HG02588 (cell line): ENCODE results near the gene PLEKHG3.

Experiments
- ATAC-seq: cut with Tn5 transposase; IDR thresholded peaks from one replicate; pipeline ENCODE4 v1.9.1; 2021; ENCODE audit warnings: mild to moderate bottlenecking, moderate library complexity; ENCODE audit not compliant: unreplicated experiment

PLEKHG3 gene

DNA sequence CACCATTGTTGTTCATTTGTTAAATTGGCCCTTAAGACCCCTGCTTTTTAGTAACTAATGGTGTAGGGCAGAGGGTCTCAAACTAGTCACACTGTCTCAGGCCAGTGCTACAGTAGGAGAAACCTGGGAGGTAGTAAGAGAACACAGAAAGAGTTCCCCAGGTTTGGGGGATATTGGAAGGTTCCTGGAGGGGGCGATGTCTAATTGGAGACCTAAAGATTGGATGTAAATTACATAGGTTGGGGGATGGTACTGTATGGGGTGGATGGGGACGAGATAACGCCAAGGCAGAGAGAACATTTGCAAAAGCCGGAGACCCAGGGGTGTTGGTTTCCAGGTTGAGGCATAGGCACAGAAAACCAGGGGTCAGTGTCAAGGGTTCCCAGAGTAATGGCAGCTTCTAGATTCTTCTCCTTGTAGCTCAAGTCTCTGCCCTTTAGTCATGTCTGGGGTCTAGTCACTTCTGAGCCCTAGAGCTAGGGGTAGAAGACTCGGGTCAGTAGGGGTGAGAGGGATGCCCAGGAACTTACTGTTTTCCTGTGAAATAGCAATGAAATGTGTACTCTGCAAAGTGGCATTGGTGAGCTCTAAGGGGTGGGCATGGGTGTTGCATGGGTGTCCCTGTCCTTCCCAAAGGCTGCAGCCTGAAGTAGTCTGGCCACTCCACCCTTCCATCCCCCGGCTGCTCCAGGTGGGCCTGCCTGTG, 21.8 kb downstream of the PLEKHG3 start:
- ATAC-seq = no peak

DNA sequence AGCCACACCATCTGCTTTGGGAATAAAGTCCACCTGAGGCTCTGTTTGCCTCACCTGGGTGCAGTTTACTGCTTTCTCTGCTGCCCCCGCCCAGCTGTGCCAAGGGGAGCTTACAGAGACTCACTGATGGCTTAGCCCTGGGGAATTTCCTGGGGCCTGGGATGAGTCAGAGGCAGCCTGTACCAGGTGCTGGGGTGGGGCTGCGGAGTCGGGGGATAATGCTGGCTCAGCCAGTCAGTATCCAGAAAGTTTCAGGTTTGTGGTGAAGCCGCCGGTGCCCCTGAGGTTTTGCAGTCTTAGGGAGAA, 22.3 kb downstream of the PLEKHG3 start:
- no peak for ATAC-seq

DNA sequence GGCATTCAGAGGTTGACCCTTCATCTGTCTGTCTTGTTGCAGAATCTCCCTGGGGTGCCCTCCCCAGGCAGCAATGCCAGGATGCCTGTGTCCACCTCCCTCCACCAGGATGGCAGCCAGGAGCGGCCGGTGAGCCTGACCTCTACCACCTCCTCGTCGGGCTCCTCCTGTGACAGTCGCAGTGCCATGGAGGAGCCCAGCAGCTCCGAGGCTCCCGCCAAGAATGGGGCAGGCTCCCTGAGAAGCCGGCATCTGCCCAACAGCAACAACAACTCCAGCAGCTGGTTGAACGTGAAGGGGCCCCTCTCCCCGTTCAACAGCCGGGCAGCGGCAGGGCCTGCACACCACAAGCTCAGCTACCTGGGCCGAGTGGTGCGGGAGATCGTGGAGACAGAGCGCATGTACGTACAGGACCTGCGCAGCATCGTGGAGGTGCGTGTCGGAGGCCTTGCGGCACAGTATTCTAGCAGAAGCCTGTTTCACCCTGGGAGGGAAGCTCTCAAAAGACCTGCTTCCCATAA, 23.4 kb downstream of the PLEKHG3 start:
- no peak for ATAC-seq

DNA sequence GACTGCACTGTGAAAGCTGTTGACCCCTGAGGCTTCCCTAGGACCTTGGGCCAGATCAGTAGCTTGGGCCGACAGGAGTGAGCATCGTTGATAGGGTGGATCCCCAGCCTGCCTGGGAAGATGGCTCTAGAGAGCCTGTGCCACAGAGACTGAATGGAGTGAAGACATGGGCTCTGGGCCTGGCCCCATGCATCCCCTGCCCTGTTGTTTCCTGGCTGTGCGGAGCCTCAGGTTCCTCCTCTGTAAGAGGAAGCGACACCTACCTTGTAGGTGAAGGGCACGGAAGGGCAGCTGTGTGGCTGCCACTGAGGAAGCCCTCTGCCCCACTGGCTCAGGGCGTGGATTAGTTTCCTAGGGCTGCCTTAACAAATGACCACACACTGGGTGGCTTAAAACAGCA, 23.9 kb downstream of the PLEKHG3 start:
- ATAC-seq = no peak

DNA sequence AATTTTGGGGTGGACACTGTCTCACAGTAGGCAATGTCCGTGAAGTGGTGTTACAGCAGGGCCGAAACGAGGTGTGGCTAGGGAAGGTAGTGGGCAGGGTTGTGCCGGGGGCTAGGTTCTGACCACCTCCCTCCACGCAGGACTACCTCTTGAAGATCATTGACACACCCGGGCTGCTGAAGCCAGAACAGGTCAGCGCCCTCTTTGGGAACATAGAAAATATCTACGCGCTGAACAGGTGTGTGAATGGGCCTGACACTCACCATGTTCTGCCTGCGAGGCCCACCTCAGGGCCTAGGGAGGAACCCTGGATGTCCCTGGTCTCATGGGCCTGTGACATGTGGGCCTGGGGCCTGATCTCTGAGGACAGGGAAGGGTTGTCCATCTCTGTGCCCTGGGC, 24.6 kb downstream of the PLEKHG3 start:
- ATAC-seq = no peak

DNA sequence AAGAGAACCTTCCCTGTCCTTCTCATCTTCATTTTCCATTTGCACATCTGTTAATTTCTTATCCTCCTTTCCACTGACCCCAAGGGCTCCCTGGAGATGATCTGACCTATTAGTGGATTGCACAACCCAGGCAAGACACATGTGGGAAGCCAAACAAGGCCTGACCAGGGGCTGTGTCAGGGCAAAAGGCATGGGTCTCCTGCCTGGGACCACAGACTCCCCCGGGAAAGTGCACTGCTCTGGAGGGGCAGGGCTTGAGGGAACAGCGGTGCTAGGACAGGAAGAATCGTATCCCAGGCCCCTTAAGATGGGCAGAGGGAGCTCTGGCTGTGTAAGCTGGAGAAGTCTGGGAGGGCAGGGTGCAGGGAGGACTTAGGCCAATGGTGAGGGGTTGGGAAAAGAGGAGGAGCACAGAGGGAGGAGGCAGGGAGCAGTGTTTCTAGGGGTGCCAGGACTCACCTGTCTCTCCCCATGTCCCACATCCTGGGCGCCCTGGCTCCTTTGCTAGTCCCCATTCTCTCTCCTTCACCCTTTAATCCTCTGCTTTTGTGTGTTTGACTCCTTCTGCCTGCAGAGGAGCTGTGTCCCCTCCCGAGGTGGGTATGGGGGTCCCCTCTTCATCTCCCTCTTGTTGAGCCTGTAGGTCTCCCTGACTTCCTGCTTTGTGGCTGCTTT, 25.3 kb downstream of the PLEKHG3 start:
- ATAC-seq = no peak

DNA sequence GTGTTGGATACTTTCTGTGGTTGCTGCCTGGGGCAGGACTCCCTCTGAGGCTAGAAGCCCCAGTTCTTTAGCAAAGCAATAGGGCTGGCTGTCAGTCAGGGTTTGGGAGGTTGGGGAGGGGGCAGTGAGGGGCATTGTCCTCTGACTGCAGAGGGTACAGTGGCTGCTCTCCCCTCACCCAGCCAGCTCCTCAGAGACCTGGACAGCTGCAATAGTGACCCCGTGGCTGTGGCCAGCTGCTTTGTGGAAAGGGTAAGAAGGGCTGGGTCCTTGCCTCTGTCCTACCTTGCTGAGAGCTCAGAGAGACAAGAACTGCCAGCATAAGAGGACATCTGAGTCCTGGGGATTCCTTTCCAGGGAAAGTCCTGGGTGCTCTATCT, 25.8 kb downstream of the PLEKHG3 start:
- ATAC-seq = no peak

DNA sequence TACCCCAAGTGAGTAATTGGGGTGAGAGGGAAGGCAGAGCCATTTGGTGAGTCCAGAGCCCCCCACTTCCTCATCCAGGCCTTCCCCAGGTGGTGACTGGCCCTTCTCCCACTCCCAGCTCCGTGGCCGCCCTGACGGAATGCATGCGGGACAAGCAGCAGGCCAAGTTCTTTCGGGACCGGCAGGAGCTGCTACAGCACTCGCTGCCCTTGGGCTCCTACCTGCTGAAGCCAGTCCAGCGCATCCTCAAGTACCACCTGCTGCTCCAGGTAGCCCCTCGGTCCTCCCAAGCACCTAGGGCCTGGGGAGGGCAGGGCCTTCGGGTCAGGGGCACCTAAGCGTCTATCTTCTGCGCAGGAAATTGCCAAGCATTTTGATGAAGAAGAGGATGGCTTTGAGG, 26.5 kb downstream of the PLEKHG3 start:
- ATAC-seq = no peak

DNA sequence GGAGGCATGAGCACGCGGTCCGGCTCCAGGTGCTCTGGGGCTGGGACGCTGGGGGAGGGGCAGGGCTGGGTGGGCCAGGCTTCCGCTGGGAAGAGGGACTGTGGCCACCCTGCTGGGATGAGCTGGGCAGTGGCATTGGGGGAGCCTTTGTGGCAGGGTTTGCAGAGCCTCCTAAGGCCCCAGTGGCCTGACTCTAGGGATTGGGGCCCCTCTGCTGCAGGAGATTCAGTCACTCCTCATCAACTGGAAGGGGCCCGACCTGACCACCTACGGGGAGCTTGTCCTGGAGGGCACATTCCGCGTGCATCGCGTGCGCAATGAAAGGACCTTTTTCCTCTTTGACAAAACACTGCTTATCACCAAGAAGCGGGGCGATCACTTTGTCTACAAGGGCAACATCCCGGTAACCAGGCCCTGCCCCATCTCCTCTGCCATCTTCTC, 26.9 kb downstream of the PLEKHG3 start:
- no peak for ATAC-seq

DNA sequence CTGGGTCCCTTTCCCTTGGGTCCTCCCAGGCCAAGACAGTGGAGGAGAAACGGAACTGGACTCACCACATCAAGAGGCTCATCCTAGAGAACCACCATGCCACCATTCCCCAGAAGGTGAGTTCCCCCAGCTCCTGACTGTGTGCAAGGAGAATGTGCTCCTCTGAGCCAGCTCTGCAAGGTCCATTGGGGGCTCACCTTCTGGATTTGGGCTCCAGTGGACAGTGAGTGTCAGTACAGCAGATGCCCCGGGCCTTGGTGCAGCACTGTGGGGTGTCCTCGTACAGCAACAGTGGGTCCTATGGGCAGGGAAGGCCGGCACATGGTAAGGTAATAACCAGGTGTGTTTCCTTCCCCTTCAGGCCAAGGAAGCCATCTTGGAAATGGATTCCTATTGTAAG, 27.8 kb downstream of the PLEKHG3 start:
- ATAC-seq = no peak

DNA sequence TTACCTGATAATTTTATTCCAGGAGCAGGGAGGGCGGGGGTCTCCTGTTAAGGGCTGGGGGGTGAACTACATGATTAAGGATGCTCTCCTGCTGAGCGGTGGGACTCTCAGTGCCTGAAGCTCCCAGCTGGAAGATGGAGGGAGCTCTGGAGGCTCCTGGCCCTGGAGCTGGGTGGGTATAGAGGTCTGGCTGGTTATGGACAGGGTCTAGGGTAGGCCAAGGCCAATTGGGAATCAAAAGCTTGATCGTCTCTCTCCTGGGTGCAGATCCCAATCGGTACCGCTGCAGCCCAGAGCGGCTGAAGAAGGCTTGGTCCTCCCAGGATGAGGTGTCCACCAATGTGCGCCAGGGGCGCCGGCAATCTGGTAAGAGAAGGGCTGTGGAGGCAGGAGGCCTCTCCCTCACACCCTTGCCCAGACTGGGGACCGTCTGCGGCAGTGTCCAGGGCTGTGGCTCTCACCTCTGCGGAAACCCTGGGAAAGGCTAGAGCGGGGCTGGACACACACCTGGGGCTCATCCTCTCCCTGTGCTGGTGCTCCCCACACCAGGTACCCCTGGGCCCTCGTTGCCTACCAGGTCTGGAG, 28.4 kb downstream of the PLEKHG3 start:
- no peak for ATAC-seq

DNA sequence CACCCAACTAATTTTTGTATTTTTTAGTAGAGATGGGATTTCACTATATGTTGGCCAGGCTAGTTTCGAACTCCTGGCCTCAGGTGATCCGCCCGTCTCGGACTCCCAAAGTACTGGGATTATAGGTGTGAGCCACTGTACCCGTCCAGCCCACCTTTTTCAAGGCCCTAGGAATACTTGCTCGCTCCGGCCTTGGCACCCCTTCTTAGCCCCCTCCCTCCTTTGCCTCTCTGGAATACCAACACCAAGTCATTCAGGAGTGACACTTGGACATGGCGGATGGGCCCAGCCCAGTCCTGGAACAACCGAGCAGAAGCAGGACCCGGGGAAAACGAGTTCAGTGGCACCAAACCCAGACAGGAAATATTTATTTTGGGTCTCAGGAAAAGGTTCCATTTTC, 29.1 kb downstream of the PLEKHG3 start:
- ATAC-seq = no peak

DNA sequence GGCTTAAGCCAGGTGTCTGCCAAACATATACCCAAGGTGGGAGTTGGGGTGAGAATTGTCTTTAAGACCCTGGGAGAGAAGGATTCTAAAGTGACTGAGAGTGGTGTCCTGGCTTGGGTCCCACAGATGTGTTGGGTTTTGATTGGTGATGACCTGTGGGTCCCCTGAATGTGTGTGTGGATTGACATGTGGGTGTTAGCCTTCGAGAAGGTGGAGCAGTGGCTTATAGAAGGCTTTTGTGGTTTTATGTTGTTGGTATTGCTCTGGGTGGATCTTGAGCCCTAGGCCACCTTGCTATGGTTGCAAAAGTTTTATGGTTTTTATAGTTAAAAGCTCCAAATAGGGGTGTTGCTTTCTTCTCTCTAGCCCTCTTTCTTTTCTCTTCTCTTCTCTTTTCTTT, 29.7 kb downstream of the PLEKHG3 start:
- no peak for ATAC-seq

DNA sequence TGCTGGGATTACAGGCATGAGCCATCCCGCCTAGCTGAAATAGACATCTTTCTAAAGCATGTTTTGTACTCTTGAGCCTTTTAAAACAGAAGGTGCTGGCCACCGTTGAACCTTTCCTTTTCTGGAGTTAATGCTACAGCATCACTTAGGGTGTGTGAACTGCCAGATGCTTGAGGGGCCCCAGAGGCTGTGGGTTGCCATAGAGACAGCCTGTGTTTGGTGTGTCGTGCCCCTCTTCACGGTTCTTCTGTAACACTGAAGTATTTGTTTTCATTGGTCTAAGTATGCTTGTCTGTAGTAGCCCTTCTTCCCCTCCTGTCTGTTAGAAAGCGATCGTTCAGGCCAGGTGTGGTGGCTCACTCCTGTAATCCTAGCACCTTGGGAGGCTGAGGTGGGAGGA, 30.8 kb downstream of the PLEKHG3 start:
- ATAC-seq = no peak

DNA sequence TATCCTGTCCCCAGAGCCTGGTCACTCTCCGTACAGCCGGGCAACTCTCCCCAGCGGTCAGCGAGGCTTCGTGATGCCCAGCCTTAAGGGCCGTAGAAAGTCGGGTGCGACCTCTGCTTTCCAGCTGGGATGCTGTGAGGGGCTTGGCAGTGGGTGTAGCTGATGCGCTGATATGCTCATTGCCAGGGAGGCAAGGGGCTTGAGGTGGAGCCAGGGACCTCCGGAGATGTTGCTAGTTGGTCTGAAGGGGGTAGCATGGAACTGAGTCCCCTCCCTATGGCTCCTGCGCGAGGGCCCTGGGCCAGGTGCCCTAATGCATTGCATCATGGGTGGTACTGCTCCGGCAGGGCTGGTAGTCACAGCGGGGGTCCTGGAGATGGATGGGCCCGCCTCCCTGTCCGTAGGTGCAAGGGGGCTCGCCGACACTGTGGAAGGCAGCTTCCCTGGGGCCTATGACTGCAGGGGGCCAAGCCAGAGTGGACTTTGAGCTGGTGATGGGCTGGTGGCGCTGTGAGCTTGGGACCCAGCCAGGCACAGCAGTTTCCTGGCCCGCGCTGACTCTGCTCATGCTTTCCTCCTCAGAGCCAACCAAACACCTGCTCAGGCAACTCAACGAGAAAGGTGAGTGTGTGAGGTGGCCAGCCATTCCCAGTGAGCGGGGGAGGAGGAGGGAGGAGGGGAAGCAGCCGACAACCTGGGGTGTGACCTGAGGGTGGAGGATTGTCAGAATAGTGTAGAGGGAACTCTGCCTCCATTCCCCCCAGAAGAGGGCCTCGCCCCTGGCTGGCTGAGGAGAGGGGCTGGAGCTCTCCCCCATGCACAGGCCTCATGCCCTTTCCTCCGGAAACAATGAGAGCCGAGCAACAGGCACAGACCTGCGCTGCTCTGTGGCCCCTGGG, 32.3 kb downstream of the PLEKHG3 start:
- no peak for ATAC-seq

DNA sequence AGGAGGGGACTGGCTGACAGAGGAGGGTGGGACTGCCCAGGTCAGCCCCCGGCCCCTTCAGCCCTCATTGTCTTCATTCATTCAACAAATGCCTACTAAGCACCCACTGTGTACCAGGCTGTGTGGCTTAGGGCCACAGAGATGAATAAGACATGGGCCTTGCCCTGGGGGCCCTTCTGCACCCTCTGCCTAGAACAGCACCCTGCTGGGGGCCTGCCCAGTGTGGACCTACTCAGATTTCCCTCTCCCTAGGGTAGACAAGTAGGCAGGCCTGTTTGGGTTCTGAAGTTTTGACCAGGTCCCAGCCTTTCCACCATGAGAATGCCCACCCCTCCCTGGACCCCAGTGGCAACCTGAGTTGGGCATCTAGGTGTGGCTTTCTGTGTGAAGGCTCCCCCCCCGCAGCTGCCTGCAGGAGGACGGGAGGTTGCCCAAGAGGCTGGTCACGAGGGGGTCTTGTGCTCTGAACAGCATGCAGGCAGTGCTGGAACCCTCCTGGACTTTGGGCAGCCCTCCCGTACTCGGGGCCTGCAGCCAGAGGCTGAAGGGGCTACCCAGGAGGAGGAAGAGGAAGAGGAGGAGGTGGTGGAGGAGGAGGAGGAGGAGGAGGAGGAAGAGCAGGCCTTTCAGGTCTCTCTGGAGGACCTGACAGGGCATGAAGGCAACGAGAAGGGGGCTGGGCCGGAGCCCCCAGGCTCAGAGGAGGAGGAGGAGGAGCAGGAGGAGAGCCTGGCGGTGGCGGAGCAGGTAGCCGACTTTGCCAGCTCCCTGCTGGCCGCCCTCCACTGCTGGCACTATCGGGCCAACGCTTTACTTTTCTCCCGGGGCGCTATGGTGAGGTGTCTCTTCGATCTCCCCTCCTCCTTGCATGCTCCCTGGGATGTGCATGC, 33.4 kb downstream of the PLEKHG3 start:
- no peak for ATAC-seq

DNA sequence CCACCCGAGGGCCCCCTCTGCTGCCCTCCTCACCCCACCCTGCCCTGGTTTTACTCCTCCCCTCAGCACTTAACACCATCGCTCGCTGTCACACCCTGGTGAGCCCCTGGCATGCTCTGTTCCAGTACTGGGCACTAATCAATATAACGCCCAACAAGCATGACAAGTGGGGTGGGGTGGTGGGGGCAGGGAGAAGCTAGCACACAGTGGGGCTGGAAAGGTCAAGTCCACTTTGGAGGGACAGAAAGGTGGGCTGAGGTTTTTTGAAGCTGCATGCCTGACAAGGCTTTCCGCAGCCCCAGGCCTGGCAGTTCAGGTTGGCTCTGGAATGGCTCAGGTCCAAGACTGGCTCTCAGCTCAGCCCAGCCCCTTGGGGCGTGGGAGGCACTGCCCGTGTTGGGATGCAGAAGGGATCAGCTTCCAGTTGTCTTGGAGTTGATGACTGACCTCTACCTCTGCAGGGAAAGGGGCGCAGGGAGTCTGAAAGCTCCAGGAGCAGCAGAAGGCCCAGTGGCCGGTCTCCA, 34.1 kb downstream of the PLEKHG3 start:
- ATAC-seq = no peak

DNA sequence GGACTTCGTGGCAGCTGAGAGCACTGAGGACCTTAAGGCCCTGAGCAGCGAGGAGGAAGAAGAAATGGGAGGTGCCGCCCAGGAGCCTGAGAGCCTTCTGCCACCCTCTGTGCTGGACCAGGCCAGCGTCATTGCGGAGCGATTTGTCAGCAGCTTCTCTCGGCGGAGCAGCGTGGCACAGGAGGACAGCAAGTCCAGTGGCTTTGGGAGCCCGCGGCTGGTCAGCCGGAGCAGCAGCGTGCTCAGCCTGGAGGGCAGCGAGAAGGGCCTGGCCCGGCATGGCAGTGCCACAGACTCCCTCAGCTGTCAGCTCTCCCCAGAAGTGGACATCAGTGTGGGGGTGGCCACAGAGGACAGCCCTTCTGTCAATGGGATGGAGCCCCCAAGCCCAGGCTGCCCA, 37.0 kb downstream of the PLEKHG3 start:
- no peak for ATAC-seq

DNA sequence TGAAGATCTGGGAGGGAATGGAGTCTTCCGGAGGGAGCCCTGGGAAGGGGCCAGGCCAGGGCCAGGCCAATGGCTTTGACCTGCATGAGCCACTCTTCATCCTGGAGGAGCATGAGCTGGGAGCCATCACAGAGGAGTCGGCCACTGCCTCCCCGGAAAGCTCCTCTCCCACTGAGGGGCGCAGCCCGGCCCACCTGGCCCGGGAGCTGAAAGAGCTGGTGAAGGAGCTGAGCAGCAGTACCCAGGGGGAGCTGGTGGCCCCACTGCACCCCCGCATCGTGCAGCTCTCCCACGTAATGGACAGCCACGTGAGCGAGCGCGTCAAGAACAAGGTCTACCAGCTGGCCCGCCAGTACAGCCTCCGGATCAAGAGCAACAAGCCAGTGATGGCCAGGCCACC, 37.7 kb downstream of the PLEKHG3 start:
- no peak for ATAC-seq

DNA sequence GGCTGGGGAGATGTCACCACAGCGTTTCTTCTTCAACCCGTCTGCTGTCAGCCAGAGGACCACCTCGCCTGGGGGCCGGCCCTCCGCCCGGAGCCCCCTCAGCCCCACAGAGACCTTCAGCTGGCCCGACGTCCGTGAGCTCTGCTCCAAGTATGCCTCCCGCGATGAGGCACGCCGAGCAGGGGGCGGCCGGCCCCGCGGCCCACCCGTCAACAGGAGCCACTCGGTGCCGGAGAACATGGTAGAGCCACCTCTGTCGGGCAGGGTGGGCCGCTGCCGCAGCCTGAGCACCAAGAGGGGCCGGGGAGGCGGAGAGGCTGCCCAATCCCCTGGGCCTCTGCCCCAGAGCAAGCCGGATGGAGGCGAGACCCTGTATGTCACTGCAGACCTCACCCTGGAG, 38.8 kb downstream of the PLEKHG3 start:
- ATAC-seq = no peak
